ENCODE data around the gene ARAF.

- no peak for TF ChIP-seq POLR2A (IDR thresholded peaks at IDR 0.05)
- TF ChIP-seq, protein P1, sequence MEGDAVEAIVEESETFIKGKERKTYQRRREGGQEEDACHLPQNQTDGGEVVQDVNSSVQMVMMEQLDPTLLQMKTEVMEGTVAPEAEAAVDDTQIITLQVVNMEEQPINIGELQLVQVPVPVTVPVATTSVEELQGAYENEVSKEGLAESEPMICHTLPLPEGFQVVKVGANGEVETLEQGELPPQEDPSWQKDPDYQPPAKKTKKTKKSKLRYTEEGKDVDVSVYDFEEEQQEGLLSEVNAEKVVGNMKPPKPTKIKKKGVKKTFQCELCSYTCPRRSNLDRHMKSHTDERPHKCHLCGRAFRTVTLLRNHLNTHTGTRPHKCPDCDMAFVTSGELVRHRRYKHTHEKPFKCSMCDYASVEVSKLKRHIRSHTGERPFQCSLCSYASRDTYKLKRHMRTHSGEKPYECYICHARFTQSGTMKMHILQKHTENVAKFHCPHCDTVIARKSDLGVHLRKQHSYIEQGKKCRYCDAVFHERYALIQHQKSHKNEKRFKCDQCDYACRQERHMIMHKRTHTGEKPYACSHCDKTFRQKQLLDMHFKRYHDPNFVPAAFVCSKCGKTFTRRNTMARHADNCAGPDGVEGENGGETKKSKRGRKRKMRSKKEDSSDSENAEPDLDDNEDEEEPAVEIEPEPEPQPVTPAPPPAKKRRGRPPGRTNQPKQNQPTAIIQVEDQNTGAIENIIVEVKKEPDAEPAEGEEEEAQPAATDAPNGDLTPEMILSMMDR (IDR thresholded peaks at IDR 0.05) = no peak
Measured at GRCh38 chrX:47573341-47574075, 12.5 kb downstream of the ARAF start.

Measured in lower leg skin (tissue), 3 donors.